MCF 10A (cell line): Measurements from ENCODE around the gene TERT. TPM values are rescaled to one million over a fixed set of nuclear protein-coding genes. Genes with fewer than 3 reads are reported as not detected.

Experiments used
- BruUV-seq: library from RNA; stranded (reverse); fragments of 400-500 nt; replicated peaks from 2 replicates; lab custom pipeline; 2021; lab: Mats Ljungman, UMichigan
- CTCF ChIA-PET: fragments of 300-600 bp; sonication (Branson Sonifier 250); formaldehyde crosslinking; extraction: SDS; loops from one replicate; lab custom pipeline; 2021; ENCODE audit warnings: antibody characterized with exemption, inconsistent platforms; lab: Yijun Ruan, JAX
- POLR2A ChIA-PET: fragments of 300-600, 350-650 bp; sonication (Branson Sonifier 250); formaldehyde crosslinking; extraction: SDS; loops from one replicate; lab custom pipeline; 2020; ENCODE audit warnings: antibody characterized with exemption, inconsistent platforms; lab: Yijun Ruan, JAX
- DNase-seq: peaks from one replicate; pipeline ENCODE4 v3.0.0-alpha.2; 2018; ENCODE audit not compliant: unreplicated experiment
- H3K27ac Mint-ChIP-seq: one replicate; pipeline ENCODE4 v1.8.0; 2022; ENCODE audit warnings: mild to moderate bottlenecking, low read depth, mixed read lengths; ENCODE audit not compliant: unreplicated experiment
- H3K27me3 Mint-ChIP-seq: one replicate; pipeline ENCODE4 v1.8.0; 2022; ENCODE audit warnings: mixed read lengths; ENCODE audit not compliant: insufficient read depth, unreplicated experiment
- H3K36me3 Mint-ChIP-seq: one replicate; pipeline ENCODE4 v1.8.0; 2022; ENCODE audit warnings: mild to moderate bottlenecking, moderate library complexity, mixed read lengths; ENCODE audit not compliant: insufficient read depth, unreplicated experiment
- H3K4me1 Mint-ChIP-seq: one replicate; pipeline ENCODE4 v1.8.0; 2022; ENCODE audit warnings: mixed read lengths; ENCODE audit not compliant: insufficient read depth, unreplicated experiment
- H3K4me3 Mint-ChIP-seq: one replicate; pipeline ENCODE4 v1.8.0; 2022; ENCODE audit warnings: mild to moderate bottlenecking, moderate library complexity, mixed read lengths; ENCODE audit not compliant: unreplicated experiment
- H3K9me3 Mint-ChIP-seq: one replicate; pipeline ENCODE4 v1.8.0; 2022; ENCODE audit warnings: mixed read lengths; ENCODE audit not compliant: unreplicated experiment
- intact Hi-C: fragments of 100-400 bp; cut with micrococcal nuclease; formaldehyde crosslinking; loops from 2 replicates; pipeline ENCODE4 v1.14.1; 2022
- total RNA-seq: library from RNA; stranded (reverse); gene quantifications from 2 replicates; pipeline ENCODE4 v1.2.3, GENCODE V29; 2022
- TF ChIP-seq, protein P1 (sequence below): fragments of 200-600 bp; IDR thresholded peaks from one replicate; pipeline ENCODE4 v1.8.0; 2022; ENCODE audit warnings: antibody characterized with exemption, mild to moderate bottlenecking; ENCODE audit not compliant: unreplicated experiment

TERT gene
- total RNA-seq, 1 experiment from 2014 or later, result 0.16 TPM

DNA sequence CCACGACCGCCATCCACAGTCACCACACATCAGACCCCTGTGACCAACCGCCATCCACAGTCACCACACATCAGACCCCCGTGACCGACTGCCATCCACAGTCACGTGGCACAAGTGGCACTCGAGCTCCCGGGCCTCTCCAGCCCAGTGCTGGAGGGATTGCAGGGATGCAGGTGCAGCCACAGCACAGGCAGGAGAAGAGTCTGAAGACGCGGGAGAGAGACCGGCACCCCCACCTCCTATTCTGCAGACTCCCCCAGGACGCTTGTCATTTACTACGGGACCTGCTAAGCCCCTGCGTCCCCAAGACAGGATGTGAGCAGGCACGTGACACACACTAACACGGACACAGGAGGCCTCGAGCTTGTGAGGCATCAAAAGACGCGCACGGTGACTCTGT is 21.1 kb downstream of the TERT start:
- H3K27me3 Mint-ChIP-seq, result no peaks in the 10 kb centered on the region
- peaks cover 7% of the 10 kb centered on the region for H3K36me3 Mint-ChIP-seq
- intact Hi-C loops, result no loop called here
- no peaks in the 10 kb centered on the region for H3K9me3 Mint-ChIP-seq
- CTCF ChIA-PET, result no interaction called here
- BruUV-seq, result no TSS peak
- TF ChIP-seq, protein P1, sequence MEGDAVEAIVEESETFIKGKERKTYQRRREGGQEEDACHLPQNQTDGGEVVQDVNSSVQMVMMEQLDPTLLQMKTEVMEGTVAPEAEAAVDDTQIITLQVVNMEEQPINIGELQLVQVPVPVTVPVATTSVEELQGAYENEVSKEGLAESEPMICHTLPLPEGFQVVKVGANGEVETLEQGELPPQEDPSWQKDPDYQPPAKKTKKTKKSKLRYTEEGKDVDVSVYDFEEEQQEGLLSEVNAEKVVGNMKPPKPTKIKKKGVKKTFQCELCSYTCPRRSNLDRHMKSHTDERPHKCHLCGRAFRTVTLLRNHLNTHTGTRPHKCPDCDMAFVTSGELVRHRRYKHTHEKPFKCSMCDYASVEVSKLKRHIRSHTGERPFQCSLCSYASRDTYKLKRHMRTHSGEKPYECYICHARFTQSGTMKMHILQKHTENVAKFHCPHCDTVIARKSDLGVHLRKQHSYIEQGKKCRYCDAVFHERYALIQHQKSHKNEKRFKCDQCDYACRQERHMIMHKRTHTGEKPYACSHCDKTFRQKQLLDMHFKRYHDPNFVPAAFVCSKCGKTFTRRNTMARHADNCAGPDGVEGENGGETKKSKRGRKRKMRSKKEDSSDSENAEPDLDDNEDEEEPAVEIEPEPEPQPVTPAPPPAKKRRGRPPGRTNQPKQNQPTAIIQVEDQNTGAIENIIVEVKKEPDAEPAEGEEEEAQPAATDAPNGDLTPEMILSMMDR, result no peak
- no peak overlapping the region for H3K27ac Mint-ChIP-seq
- H3K4me1 Mint-ChIP-seq, result no peaks in the 10 kb centered on the region
- no peak overlapping the region for H3K4me3 Mint-ChIP-seq
- DNase-seq, result no peak
- POLR2A ChIA-PET, result no interaction called here

DNA sequence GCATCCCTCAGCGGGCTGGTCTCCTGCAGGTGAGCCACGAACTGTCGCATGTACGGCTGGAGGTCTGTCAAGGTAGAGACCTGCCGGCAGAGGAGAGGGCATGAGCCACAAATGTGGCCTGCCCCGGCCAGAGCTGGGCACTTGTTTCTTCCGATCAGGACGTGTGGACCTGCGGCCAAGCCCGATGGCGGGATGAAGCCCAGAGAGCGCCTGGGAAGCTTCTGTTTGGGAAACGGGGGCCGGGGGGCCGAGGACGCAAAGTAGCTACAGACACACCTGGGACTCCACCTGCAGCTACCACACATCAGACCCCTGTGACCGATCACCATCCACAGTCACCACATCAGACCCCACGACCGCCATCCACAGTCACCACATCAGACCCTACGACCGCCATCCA is 22.7 kb downstream of the TERT start:
- H3K4me1 Mint-ChIP-seq, result no peaks in the 10 kb centered on the region
- intact Hi-C loops, result no loop called here
- H3K9me3 Mint-ChIP-seq, result no peaks in the 10 kb centered on the region
- DNase-seq, result no peak
- ChIA-PET POLR2A (no interaction called here), CTCF (interaction anchor here (0.7 kb wide), 1 partner anchor 601 kb away, joined by 3 read pairs; no protein-coding TSS in a partner anchor)
- H3K4me3 Mint-ChIP-seq, result no peak overlapping the region
- no peaks in the 10 kb centered on the region for H3K27me3 Mint-ChIP-seq
- peaks cover 7% of the 10 kb centered on the region for H3K36me3 Mint-ChIP-seq
- TF ChIP-seq, protein P1, result no peak
- H3K27ac Mint-ChIP-seq, result no peak overlapping the region
- no TSS peak for BruUV-seq

DNA sequence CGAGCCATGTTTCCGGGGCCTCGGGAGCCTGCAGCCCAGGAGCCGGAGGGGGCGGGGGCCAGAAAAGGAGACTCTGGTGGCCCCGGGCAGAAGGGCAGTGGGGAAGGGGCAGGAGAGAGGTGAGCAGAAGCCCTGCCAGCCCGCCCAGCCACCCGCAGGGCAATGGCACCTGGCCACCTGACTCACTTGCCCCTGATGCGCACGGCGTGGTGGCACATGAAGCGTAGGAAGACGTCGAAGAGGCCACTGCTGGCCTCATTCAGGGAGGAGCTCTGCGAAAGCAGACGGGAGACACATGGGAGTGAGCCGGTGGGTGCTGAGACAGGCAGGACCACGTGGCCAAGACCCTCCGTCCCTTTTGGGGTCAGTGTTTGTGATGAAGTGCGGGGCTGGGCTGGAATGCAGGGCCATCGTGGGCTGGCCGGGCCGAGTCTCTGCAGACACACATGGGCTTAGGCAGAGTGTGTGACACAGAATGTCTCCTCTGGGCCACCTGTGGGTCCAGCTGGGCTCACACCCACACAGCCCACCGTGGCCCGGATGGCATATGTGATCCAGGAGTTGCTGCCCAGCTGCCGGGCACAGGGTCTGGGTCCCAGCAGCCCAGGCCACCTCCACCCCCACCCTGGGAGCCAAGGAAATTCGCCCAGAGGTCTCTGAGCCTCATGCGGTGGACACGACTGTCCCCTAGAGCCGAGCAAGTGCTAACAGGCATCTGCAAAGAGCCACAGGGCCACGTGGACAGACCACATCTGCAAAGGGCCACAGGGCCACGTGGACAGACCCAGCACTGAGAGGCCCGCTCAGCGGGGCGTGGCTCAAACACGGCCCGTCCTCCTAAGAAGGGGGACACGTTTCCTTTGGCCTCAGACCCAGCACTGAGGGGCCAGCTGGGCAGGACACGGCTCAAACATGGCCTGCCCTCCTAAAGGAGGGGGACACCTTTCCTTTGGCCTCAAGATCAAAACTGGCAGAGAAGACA is 23.6 kb downstream of the TERT start:
- Mint-ChIP-seq H3K4me3 (no peak overlapping the region), H3K4me1 (no peaks in the 10 kb centered on the region), H3K36me3 (peaks cover 5% of the 10 kb centered on the region), H3K27me3 (no peaks in the 10 kb centered on the region), H3K9me3 (no peaks in the 10 kb centered on the region), H3K27ac (no peak overlapping the region)
- DNase-seq, result no peak
- no TSS peak for BruUV-seq
- TF ChIP-seq, protein P1, result no peak
- ChIA-PET CTCF (interaction anchor here (0.7 kb wide), 1 partner anchor 600 kb away, joined by 3 read pairs; no protein-coding TSS in a partner anchor), POLR2A (no interaction called here)
- intact Hi-C loops, result no loop called here

DNA sequence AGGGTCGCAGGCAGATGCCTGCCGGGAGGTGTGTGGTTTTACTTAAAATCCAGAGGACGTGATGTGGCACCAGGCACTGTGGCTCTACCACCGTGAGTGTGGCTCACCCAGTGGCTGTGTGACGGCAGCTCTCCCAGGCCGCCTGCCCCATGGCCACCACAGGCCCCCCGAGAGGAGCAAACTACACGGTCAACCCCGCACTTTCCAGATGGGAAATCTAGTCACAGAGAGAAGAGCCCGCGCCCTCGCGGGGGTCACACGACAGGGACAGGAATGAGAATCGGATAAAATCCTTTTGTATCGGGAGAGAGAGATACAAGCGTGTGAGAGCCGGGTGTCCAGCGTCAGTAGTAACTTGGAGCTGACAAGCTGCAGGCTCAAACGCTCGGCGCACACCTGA is 24.4 kb downstream of the TERT start:
- Mint-ChIP-seq H3K4me1 (no peaks in the 10 kb centered on the region), H3K4me3 (no peak overlapping the region), H3K27me3 (no peaks in the 10 kb centered on the region), H3K9me3 (no peaks in the 10 kb centered on the region), H3K27ac (no peak overlapping the region), H3K36me3 (no peaks in the 10 kb centered on the region)
- TF ChIP-seq, protein P1, result no peak
- BruUV-seq, result no TSS peak
- intact Hi-C loops, result no loop called here
- ChIA-PET CTCF (no interaction called here), POLR2A (no interaction called here)
- DNase-seq, result no peak
